GM12878 (cell line): ENCODE measurements around the gene ZNF805.

Experiments used
- BHLHE40 ChIP-seq, 2 experiments: fragments of 450-650 bp in 1 of 2; IDR thresholded peaks; 2 replicates each; pipeline ENCODE4 v1.6.1; 2011 to 2017; ENCODE audit warnings: low read depth in 2 of 2, borderline replicate concordance in 1 of 2, improper control_type of control experiment in 1 of 2, low read length in 1 of 2, mild to moderate bottlenecking in 1 of 2
- EGR1 ChIP-seq, 2 experiments: IDR thresholded peaks; 1 replicate in 1 of 2; 2 replicates in 1 of 2; pipeline ENCODE4 v1.6.1; 2011 to 2012; ENCODE audit warnings: low read depth in 2 of 2, low read length in 2 of 2, borderline replicate concordance in 1 of 2, mild to moderate bottlenecking in 1 of 2, moderate library complexity in 1 of 2
- POLR2AphosphoS5 ChIP-seq: IDR thresholded peaks from 2 replicates; pipeline ENCODE4 v1.6.1; 2011; ENCODE audit warnings: mild to moderate bottlenecking, low read length, inconsistent platforms
- SP1 ChIP-seq: IDR thresholded peaks from one replicate; pipeline ENCODE4 v1.6.1; 2011; ENCODE audit warnings: low read depth, low read length
- TAF1 ChIP-seq: IDR thresholded peaks from 2 replicates; pipeline ENCODE4 v1.6.1; 2011; ENCODE audit warnings: mild to moderate bottlenecking, low read depth, low read length, borderline replicate concordance
- TARDBP ChIP-seq: IDR thresholded peaks from 2 replicates; pipeline ENCODE4 v1.6.1; 2016; ENCODE audit warnings: borderline replicate concordance
- TF ChIP-seq, protein P1 (sequence below), 3 experiments: IDR thresholded peaks in 2 of 3; conservative IDR thresholded peaks in 1 of 3; 2 replicates each; pipeline ENCODE4 v1.5.1; 2011; ENCODE audit warnings: low read depth in 3 of 3, low read length in 3 of 3, mild to moderate bottlenecking in 3 of 3, control low read depth in 2 of 3, moderate library complexity in 2 of 3, inconsistent platforms in 1 of 3, mixed read lengths in 1 of 3; ENCODE audit not compliant: control insufficient read depth in 2 of 3, insufficient read depth in 1 of 3; ENCODE audit errors: extremely low read depth in 1 of 3
- TF ChIP-seq, protein P2 (sequence below): IDR thresholded peaks from 2 replicates; pipeline ENCODE4 v1.6.1; 2011; ENCODE audit warnings: low read depth, low read length, improper control_type of control experiment, borderline replicate concordance
- TF ChIP-seq, protein P3 (sequence below): IDR thresholded peaks from 2 replicates; pipeline ENCODE4 v1.6.1; 2012; ENCODE audit warnings: mild to moderate bottlenecking, low read depth, low read length
- TF ChIP-seq, protein P4 (sequence below): fragments of 150-350 bp; IDR thresholded peaks from 2 replicates; pipeline ENCODE4 v1.6.1; 2016; ENCODE audit warnings: low read depth, low read length
- TF ChIP-seq, protein P5 (sequence below): fragments of 450-650 bp; IDR thresholded peaks from 2 replicates; pipeline ENCODE4 v1.6.1; 2017; ENCODE audit warnings: antibody characterized with exemption, mild to moderate bottlenecking, moderate library complexity
- TF ChIP-seq, protein P6 (sequence below): fragments of 450-650 bp; formaldehyde crosslinking; IDR thresholded peaks from 2 replicates; pipeline ENCODE4 v1.4.0; 2020; ENCODE audit warnings: mild to moderate bottlenecking, moderate library complexity

DNA sequence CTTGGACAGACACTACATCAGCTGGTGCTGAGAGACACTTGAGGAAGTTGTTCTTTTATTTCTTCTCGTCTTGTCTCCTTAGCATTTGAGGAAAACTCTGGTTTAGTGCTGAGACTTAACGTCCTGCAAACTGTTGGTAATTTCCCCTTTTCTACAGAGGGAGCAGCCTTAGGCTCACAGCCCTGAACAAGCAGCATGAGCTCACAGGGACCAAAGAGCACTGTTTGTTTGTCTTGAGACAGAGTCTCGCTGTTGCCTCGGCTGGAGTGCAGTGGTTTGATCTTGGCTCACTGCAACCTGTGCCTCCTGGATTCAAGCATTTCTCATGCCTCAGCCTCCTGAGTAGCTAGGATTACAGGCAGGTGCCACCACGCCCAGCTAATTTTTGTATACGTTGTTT lies 5.5 kb downstream of the ZNF805 start:
- TF ChIP-seq, protein P1, sequence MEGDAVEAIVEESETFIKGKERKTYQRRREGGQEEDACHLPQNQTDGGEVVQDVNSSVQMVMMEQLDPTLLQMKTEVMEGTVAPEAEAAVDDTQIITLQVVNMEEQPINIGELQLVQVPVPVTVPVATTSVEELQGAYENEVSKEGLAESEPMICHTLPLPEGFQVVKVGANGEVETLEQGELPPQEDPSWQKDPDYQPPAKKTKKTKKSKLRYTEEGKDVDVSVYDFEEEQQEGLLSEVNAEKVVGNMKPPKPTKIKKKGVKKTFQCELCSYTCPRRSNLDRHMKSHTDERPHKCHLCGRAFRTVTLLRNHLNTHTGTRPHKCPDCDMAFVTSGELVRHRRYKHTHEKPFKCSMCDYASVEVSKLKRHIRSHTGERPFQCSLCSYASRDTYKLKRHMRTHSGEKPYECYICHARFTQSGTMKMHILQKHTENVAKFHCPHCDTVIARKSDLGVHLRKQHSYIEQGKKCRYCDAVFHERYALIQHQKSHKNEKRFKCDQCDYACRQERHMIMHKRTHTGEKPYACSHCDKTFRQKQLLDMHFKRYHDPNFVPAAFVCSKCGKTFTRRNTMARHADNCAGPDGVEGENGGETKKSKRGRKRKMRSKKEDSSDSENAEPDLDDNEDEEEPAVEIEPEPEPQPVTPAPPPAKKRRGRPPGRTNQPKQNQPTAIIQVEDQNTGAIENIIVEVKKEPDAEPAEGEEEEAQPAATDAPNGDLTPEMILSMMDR (IDR thresholded peaks at IDR 0.05 in 2 of 3, conservative IDR thresholded peaks at IDR 0.05 in 1 of 3; ENCODE audit: control insufficient read depth in 2 of 3, extremely low read depth in 1 of 3, insufficient read depth in 1 of 3, low read depth in 3 of 3, low read length in 3 of 3), result no peak
- TF ChIP-seq TARDBP, result no peak
- no peak for TF ChIP-seq BHLHE40 (IDR thresholded peaks at IDR 0.05; ENCODE audit: borderline replicate concordance in 1 of 2, low read depth in 2 of 2, low read length in 1 of 2)
- TF ChIP-seq, protein P2, sequence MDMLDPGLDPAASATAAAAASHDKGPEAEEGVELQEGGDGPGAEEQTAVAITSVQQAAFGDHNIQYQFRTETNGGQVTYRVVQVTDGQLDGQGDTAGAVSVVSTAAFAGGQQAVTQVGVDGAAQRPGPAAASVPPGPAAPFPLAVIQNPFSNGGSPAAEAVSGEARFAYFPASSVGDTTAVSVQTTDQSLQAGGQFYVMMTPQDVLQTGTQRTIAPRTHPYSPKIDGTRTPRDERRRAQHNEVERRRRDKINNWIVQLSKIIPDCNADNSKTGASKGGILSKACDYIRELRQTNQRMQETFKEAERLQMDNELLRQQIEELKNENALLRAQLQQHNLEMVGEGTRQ, result no peak
- no peak for TF ChIP-seq TAF1
- TF ChIP-seq SP1, result no peak
- TF ChIP-seq POLR2AphosphoS5, result no peak
- TF ChIP-seq, protein P3, sequence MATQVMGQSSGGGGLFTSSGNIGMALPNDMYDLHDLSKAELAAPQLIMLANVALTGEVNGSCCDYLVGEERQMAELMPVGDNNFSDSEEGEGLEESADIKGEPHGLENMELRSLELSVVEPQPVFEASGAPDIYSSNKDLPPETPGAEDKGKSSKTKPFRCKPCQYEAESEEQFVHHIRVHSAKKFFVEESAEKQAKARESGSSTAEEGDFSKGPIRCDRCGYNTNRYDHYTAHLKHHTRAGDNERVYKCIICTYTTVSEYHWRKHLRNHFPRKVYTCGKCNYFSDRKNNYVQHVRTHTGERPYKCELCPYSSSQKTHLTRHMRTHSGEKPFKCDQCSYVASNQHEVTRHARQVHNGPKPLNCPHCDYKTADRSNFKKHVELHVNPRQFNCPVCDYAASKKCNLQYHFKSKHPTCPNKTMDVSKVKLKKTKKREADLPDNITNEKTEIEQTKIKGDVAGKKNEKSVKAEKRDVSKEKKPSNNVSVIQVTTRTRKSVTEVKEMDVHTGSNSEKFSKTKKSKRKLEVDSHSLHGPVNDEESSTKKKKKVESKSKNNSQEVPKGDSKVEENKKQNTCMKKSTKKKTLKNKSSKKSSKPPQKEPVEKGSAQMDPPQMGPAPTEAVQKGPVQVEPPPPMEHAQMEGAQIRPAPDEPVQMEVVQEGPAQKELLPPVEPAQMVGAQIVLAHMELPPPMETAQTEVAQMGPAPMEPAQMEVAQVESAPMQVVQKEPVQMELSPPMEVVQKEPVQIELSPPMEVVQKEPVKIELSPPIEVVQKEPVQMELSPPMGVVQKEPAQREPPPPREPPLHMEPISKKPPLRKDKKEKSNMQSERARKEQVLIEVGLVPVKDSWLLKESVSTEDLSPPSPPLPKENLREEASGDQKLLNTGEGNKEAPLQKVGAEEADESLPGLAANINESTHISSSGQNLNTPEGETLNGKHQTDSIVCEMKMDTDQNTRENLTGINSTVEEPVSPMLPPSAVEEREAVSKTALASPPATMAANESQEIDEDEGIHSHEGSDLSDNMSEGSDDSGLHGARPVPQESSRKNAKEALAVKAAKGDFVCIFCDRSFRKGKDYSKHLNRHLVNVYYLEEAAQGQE, result no peak
- TF ChIP-seq, protein P4, sequence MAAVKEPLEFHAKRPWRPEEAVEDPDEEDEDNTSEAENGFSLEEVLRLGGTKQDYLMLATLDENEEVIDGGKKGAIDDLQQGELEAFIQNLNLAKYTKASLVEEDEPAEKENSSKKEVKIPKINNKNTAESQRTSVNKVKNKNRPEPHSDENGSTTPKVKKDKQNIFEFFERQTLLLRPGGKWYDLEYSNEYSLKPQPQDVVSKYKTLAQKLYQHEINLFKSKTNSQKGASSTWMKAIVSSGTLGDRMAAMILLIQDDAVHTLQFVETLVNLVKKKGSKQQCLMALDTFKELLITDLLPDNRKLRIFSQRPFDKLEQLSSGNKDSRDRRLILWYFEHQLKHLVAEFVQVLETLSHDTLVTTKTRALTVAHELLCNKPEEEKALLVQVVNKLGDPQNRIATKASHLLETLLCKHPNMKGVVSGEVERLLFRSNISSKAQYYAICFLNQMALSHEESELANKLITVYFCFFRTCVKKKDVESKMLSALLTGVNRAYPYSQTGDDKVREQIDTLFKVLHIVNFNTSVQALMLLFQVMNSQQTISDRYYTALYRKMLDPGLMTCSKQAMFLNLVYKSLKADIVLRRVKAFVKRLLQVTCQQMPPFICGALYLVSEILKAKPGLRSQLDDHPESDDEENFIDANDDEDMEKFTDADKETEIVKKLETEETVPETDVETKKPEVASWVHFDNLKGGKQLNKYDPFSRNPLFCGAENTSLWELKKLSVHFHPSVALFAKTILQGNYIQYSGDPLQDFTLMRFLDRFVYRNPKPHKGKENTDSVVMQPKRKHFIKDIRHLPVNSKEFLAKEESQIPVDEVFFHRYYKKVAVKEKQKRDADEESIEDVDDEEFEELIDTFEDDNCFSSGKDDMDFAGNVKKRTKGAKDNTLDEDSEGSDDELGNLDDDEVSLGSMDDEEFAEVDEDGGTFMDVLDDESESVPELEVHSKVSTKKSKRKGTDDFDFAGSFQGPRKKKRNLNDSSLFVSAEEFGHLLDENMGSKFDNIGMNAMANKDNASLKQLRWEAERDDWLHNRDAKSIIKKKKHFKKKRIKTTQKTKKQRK, result no peak
- TF ChIP-seq, protein P5, sequence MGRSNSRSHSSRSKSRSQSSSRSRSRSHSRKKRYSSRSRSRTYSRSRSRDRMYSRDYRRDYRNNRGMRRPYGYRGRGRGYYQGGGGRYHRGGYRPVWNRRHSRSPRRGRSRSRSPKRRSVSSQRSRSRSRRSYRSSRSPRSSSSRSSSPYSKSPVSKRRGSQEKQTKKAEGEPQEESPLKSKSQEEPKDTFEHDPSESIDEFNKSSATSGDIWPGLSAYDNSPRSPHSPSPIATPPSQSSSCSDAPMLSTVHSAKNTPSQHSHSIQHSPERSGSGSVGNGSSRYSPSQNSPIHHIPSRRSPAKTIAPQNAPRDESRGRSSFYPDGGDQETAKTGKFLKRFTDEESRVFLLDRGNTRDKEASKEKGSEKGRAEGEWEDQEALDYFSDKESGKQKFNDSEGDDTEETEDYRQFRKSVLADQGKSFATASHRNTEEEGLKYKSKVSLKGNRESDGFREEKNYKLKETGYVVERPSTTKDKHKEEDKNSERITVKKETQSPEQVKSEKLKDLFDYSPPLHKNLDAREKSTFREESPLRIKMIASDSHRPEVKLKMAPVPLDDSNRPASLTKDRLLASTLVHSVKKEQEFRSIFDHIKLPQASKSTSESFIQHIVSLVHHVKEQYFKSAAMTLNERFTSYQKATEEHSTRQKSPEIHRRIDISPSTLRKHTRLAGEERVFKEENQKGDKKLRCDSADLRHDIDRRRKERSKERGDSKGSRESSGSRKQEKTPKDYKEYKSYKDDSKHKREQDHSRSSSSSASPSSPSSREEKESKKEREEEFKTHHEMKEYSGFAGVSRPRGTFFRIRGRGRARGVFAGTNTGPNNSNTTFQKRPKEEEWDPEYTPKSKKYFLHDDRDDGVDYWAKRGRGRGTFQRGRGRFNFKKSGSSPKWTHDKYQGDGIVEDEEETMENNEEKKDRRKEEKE, result no peak
- TF ChIP-seq, protein P6, sequence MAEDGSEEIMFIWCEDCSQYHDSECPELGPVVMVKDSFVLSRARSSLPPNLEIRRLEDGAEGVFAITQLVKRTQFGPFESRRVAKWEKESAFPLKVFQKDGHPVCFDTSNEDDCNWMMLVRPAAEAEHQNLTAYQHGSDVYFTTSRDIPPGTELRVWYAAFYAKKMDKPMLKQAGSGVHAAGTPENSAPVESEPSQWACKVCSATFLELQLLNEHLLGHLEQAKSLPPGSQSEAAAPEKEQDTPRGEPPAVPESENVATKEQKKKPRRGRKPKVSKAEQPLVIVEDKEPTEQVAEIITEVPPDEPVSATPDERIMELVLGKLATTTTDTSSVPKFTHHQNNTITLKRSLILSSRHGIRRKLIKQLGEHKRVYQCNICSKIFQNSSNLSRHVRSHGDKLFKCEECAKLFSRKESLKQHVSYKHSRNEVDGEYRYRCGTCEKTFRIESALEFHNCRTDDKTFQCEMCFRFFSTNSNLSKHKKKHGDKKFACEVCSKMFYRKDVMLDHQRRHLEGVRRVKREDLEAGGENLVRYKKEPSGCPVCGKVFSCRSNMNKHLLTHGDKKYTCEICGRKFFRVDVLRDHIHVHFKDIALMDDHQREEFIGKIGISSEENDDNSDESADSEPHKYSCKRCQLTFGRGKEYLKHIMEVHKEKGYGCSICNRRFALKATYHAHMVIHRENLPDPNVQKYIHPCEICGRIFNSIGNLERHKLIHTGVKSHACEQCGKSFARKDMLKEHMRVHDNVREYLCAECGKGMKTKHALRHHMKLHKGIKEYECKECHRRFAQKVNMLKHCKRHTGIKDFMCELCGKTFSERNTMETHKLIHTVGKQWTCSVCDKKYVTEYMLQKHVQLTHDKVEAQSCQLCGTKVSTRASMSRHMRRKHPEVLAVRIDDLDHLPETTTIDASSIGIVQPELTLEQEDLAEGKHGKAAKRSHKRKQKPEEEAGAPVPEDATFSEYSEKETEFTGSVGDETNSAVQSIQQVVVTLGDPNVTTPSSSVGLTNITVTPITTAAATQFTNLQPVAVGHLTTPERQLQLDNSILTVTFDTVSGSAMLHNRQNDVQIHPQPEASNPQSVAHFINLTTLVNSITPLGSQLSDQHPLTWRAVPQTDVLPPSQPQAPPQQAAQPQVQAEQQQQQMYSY, result no peak
- no peak for TF ChIP-seq EGR1 (IDR thresholded peaks at IDR 0.05; ENCODE audit: borderline replicate concordance in 1 of 2, low read depth in 2 of 2, low read length in 2 of 2)
